Activated CD4-positive, alpha-beta T cell treated with anti-CD3 and anti-CD28 coated beads, Interleukin-2, Interleukin-6, amounts not matched to agents 100 ng/mL and 50 ng/mL, durations not matched to agents 16 hours and 8 hours (primary cell): ENCODE data around the gene CDK5R1.

Source experiments
- DNase-seq: peaks from one replicate; pipeline ENCODE4 v3.0.0-alpha.2; 2020

The CDK5R1 gene

DNA sequence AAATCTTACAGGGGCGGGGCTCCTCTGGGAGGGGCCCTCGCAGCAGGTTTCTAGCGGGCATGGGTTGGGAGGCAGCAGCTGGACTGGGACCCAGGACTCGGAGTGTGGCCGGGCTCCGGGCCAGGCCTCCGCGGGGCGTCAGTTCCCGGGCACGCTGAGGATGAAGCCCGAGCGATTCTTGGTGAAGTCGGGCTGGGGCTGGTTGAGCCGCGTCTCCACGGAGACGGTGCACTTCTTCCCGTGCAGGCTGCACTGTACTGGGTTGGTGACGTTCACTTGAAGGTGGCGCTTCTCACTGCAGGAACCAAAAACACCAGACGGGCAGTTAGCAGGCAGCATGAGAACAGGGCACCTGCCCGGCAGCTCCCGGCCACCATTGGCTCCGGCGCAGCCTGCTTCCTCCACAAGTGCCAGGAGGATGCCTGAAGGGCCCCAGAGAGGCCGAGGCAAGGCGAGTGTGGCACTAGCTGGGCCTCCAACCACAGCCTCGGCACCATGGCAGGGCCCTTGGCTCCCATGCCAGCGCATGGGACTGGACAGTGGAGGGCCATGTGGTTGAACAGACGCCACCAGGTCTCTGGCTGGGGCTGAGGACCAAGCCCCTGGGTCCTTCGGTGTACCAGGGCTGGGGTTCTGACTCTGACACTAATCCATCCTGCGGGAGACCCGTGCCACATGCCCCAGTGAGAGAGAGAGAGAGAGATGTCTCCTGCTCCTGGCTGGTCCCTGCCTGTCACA lies 8.0 kb downstream of the CDK5R1 start:
- DNase-seq, result no peak

DNA sequence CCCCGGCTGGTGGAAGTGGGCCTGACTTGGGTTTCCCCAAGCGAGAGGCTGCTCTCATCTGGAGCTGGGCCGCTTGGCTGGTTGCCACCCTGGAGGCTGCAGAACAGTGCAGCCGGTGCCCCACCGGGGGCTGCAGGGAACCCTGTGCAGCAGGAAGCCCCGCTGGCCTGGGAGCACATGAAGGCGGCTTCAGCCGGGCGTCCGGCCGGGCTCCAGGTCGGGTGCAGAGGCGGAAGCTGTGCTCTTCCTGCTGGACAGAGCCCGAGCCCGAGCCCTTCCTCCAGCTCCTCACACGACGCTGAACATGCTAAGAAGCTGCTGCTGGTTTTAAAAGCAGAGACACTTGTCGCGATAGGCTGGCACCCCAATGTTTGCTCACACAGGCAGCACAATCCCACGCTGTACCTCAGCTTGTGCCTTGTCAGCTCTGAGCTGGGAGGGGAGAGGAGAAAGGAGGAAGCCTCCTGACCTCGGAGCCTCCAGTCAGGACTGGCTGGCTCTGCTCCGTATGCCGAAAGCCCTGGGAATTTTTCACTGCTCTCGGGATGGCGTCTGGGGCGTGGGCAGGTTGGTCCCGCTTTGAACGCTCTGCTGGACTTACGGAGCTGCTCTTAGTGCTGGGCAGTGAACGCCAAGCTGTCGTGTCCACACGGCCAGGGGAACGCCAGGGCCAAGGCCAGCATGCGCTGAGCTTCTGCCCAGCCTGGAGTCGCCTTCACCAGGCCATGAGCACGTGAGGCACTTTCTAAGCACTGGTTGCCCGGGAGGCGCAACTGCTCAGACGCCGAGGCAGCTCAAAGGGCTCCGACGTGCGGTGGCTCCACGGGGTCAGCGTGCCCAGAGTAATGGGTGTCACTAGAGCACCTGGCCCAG lies 8.8 kb downstream of the CDK5R1 start:
- no peak for DNase-seq

DNA sequence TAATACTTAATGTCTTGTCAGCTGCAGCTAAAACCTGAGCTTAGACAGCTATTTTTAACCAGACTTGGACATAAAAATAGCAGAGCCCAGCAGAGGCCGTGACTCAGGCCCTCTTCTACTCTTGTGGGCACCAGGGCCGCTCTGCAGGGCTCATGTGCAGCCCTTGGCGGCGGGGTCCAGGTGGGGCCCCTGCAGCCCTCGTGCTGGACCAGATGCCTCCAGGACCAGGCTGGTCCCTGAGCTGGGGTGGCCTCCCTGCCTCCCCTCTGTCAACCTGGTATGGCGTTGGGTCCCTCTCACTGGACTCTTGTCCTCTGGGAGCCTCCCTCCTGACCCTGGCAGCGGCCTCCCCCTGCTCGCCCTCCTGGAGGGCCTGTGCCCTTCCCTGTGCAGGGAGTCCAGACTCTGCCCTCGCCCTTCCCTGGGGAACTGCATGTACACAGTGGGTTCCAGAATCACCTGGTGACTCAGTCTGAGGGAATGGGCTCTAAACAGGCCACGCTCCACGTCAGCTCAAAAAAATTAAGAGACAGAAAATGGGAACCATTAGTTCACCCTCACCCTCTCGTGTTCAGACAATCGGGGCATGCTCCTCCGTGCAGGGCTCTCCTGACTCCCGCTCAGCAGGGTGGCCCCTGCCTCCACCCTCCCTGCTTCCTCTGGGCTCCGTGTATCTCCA lies 9.7 kb downstream of the CDK5R1 start:
- no peak for DNase-seq

DNA sequence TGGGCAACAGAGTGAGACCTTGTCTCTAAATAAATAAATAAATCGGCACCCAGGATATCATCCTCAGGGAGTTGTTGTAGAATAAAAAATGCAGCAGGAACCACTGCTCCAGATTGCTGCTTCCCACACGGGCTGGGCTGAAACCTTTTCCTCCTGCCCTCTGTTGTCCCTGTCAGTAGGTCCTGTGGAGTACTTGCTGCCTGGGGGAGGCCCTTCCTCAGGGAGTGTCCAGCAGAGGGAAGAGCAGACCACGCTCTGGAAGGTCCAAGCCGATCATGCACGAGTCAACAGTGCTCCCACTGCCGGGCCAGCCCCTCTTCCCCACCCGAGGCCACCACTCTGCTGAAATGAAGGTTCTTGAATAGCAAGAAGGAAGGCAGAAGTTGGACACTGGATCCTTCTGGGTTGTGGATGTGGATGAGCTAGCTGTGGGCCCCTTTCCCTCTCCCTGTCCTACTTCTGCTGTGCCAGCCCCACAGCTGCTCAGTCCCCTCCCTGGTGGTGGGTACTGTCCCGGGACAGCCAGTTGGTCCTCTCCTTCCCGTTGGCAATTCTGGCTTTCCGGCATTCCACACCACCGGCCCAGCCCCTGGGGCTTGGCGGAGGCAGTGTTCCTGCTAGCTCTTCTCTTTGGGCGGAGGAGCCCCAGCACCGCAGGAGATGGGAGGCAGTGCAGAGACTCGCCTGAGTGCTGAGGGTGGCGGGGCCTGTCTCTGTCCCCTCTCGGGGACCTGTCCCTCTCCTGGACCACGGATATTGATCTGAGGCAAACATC lies 10.8 kb downstream of the CDK5R1 start:
- DNase-seq, result no peak

DNA sequence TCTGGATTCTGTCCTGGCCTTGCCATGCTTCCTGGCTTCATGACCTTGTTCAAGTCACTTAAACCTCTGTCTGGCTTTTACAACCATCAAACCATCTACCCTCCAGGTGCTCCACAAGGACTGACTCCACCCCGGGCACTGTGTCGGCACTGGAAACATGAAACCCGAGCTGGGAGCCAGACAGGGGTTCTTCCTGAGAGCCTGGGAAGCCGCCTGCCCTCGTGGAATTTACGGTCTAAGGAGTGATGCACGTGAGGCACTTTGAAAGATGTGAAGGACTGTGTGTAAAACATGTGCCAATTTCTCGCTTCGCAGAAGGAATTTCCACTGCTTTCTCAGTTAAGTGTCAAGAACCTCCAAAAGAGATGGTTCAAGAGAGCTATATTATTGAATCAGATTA lies 11.6 kb downstream of the CDK5R1 start:
- no peak for DNase-seq

DNA sequence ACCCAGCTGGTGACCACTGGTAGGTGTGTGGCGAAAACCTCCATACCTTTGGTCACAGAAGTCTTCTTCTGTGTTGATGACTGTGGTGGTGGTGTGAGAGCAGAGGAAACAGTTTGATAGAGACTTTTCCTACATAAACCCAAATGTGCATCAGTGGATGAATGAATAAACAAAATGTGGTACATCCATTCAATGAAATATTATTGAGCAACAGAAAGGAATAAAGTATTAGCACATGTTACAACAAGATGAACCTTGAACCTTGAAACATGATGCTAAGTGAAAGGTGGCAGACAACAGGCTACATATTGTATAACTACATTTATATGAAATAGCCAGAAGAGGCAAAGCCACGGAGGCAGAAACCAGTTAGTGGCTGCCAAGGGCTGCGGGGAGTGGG lies 15.2 kb downstream of the CDK5R1 start:
- DNase-seq, result no peak

- DNase-seq, result no peak
Measured at GRCh38 chr17:32502710-32503109, 15.9 kb downstream of the CDK5R1 start.

DNA sequence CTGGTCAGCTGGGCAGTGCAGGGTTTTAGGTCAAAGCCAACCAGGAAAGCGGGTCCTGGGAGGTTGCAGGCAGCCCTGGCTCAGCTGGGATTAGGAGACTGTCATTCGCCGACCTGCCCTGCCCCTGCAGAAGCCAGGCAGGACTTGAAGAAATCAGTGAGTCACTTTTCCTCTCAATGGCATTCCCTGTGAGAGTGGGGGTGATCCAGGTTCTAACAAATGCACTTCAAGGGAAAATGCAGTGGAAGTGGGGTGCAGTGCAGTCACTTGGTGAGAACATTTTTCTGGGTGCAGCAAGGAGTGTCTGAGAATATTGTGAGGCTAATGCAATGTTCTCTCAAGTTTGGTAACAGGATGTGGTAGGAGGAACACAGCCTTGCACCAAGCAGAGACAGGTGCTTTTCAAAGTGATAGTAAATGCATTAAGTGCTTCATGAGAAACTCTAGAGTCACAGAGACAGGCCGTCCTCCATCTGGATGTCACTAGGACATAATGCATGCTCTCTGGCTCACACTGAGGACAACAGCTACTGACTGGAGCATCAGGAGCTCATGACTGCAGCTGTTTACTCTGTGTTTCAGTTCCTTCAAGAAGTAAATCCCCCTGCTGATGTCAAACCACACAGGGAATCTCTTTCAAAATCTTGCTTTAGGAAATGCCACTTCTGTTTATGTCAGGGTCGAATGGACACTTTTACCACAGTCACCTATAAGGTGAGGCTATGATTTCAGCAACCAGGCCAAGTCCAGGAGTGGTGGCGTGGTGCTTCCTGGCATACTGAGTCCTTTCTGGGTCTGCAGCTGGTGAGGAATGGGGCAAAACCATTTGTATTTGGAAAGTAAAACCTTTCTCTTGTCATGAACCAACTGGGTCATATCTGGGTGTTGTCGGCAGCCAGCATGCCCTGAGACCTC lies 16.7 kb downstream of the CDK5R1 start:
- peak; percentile 76 for DNase-seq

- no peak for DNase-seq
Measured at GRCh38 chr17:32504166-32504990, 17.6 kb downstream of the CDK5R1 start.

DNA sequence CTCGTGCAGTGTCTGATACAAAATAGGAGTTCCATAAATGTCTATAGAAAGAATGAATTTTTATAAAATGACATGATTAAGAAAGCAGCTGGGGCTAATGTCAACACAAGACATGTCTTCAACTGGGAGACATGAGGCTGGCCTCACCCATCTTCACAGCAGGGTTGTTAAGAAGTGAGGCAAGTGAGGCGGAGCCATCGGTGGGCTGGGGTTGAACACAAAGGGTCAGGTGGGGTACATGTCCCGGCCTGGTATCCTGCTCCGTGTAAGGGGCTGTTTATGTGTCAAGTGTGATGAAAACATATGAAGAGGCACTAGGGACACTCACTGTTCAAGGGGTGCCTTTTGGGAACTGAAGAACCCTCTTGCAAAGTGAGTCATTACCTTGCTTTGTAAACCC lies 22.1 kb downstream of the CDK5R1 start:
- no peak for DNase-seq

GRCh38 chr17:32510466-32510865 lies 23.7 kb downstream of the CDK5R1 start:
- DNase-seq, result no peak

DNA sequence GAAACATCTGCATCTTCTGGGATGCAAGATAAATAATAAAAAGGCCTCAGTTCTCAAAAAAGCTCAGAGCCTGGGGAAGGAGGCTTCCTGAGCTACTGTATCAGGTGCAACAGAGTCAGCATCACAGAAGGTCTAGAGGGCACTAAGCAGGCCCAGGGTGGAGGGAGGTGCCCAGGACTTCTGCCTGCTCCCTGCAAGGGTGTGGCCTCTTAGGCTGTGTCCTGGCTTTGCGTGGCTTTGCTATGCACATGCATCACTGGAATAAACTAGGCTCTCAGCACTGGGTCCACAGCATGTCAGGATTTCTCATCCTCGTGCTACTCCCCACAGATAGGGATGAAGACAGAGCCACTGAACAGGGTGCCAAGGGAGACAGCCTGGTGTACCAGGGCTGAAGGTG lies 25.5 kb downstream of the CDK5R1 start:
- no peak for DNase-seq

- no peak for DNase-seq
Measured at GRCh38 chr17:32513579-32513978, 26.8 kb downstream of the CDK5R1 start.

- DNase-seq, result no peak
Measured at GRCh38 chr17:32514606-32515005, 27.8 kb downstream of the CDK5R1 start.

GRCh38 chr17:32515677-32516383 lies 29.0 kb downstream of the CDK5R1 start:
- no peak for DNase-seq

DNA sequence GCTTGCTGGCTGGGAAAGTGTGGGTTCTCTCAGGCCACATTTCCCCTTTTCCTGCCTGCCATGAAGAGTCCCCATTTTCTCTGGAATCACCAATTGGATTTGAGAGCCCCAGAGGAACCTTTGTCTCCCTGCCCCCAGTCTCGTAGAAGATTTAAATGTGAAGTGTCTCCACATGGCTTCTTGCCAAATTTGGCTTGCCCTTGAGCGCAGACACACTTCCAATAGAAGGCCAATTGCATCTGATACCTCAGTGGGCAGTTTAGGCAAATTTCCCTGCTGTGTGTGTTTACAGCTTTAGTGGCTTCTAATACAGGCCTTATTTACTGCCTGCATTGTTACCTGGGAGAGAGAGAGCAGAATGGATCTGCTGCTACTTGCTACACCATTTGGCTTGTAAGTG lies 29.7 kb downstream of the CDK5R1 start:
- no peak for DNase-seq

- DNase-seq, result peak; percentile 18
Measured at GRCh38 chr17:32516940-32517701, 30.3 kb downstream of the CDK5R1 start.

DNA sequence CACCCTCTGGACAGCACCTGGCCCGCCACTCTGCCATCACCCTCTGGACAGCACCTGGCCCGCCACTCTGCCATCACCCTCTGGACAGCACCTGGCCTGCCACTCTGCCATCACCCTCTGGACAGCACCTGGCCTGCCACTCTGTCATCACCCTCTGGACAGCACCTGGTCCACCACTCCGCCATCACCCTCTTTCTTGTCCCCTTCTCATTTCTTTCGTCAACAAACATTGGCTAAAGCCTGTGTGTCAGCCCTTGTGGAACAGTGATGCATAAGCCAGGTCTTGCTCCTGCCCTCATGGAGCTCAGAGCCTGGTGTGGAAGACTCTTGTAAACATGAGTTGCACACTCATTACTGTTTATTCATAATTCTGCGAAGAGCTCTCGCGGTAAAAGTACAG lies 31.2 kb downstream of the CDK5R1 start:
- no peak for DNase-seq

DNA sequence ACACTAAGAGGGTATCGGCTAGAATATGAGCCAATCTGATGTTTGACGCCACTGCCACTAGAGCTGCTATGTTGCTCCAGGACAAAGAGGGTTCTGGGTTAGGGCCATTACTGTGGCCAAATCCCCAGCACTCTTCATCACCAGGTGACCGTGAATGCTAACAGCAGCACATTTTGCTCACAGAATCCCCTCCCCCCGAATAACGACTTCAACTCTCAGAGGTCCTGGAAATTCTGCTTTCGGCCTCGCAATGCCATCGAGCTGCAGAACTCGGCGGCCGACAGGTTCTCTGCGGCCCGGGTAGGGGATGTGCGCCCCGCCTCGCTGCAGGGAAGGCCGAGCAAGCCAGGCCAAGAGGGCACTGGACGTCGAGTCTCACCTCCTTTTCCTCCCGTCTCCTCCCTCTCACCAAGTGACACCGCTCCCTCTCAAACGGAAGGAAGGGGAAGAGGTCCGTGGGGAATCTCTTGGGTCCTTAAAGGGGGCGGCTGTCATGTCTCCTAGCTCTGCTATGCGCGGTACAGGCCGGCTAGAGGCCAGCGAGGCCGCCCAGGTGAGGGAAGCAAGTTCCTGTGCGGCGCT lies 31.9 kb downstream of the CDK5R1 start:
- DNase-seq, result no peak
